ENCODE results near the gene TSC22D4. TPM values are rescaled to one million over a fixed set of nuclear protein-coding genes. Genes with fewer than 3 reads are reported as not detected.

Gene TSC22D4
- total and polyA plus RNA-seq, 9 of the 15 experiments (the other 6 are each of a cell fraction or from before 2014, with no cell fraction given): 0.37 to 107 (median 28.7) TPM

GRCh38 chr7:100476903-100477870 lies 1.8 kb downstream of the TSC22D4 start (continued):
- TF ChIP-seq CLOCK (CRISPR knock-in tag; IDR thresholded peaks at IDR 0.05; ENCODE audit: borderline replicate concordance) (no peak), SOX6 (IDR thresholded peaks at IDR 0.05) (no peak), ZNF551 (CRISPR knock-in tag; IDR thresholded peaks at IDR 0.05) (no peak), IRF1 (CRISPR knock-in tag; IDR thresholded peaks at IDR 0.05; ENCODE audit: borderline replicate concordance) (no peak), XRCC5 (IDR thresholded peaks at IDR 0.05; ENCODE audit: low read depth, low read length) (no peak), FOXA3 (CRISPR knock-in tag; conservative IDR thresholded peaks at IDR 0.05 in 1 of 2, IDR thresholded peaks at IDR 0.05 in 1 of 2) (no peak), ZBTB7A (IDR thresholded peaks at IDR 0.05; ENCODE audit: borderline replicate concordance, control insufficient read depth, low read depth, low read length) (0 out of 2 replicates have a peak, but pooled peaks have one; percentile 48), GATAD2A (IDR thresholded peaks at IDR 0.05) (no peak), DPF2 (IDR thresholded peaks at IDR 0.05) (no peak), ZBTB26 (CRISPR knock-in tag; IDR thresholded peaks at IDR 0.05) (no peak), NFE2 (IDR thresholded peaks at IDR 0.05; ENCODE audit: low read depth) (no peak), GTF2B (IDR thresholded peaks at IDR 0.05; ENCODE audit: extremely low read depth, insufficient read length) (no peak), ZFP30 (CRISPR knock-in tag; IDR thresholded peaks at IDR 0.05; ENCODE audit: borderline replicate concordance) (no peak), RBM39 (optimal IDR thresholded peaks at IDR 0.05; ENCODE audit: low read depth, low read length) (no peak), HDAC2 (IDR thresholded peaks at IDR 0.05) (no peak), ZNF518B (CRISPR knock-in tag; IDR thresholded peaks at IDR 0.05) (no peak), ESRRB (CRISPR knock-in tag; IDR thresholded peaks at IDR 0.05; ENCODE audit: borderline replicate concordance) (no peak)

All from K562 (cell line).